Endodermal cell (in vitro differentiated cells): Measurements from ENCODE around the gene FIGLA. TPM values are rescaled to one million over a fixed set of nuclear protein-coding genes. Genes with fewer than 3 reads are reported as not detected.

ENCODE experiments used
- DNase-seq: peaks from one replicate; pipeline ENCODE4 v3.0.0-alpha.2; 2017
- H3K27ac ChIP-seq: 2 replicates; pipeline ENCODE4 v1.5.1; 2013; ENCODE audit warnings: mild to moderate bottlenecking, low read depth, low read length, moderate library complexity
- H3K27me3 ChIP-seq: 2 replicates; pipeline ENCODE4 v1.6.1; 2013; ENCODE audit warnings: mild to moderate bottlenecking, low read length, moderate library complexity; ENCODE audit not compliant: insufficient read depth, control insufficient read depth, poor library complexity, severe bottlenecking
- H3K36me3 ChIP-seq: 2 replicates; pipeline ENCODE4 v1.7.0; 2013; ENCODE audit warnings: mild to moderate bottlenecking, low read length, moderate library complexity; ENCODE audit not compliant: control insufficient read depth, insufficient read depth
- H3K4me1 ChIP-seq: one replicate; pipeline ENCODE4 v1.7.0; 2013; ENCODE audit warnings: low read length; ENCODE audit not compliant: control insufficient read depth, insufficient read depth
- H3K4me3 ChIP-seq: 2 replicates; pipeline ENCODE4 v1.5.1; 2013; ENCODE audit warnings: mild to moderate bottlenecking, low read length, moderate library complexity
- H3K9ac ChIP-seq: 2 replicates; pipeline ENCODE4 v1.6.1; 2013; ENCODE audit warnings: mild to moderate bottlenecking, low read length, moderate library complexity; ENCODE audit not compliant: poor library complexity, severe bottlenecking; ENCODE audit errors: extremely low read depth
- H3K9me3 ChIP-seq: 2 replicates; pipeline ENCODE4 v1.6.1; 2013; ENCODE audit warnings: mild to moderate bottlenecking, low read length, moderate library complexity; ENCODE audit not compliant: control insufficient read depth
- H3K27ac Mint-ChIP-seq: 2 replicates; pipeline ENCODE4 v1.8.0; 2020; ENCODE audit warnings: mixed read lengths
- H3K27me3 Mint-ChIP-seq: 2 replicates; pipeline ENCODE4 v1.8.0; 2021; ENCODE audit warnings: mild to moderate bottlenecking, mixed read lengths; ENCODE audit not compliant: insufficient read depth
- H3K36me3 Mint-ChIP-seq: 2 replicates; pipeline ENCODE4 v1.8.0; 2020; ENCODE audit warnings: low read depth, mixed read lengths
- H3K4me1 Mint-ChIP-seq: 2 replicates; pipeline ENCODE4 v1.8.0; 2020; ENCODE audit warnings: mixed read lengths
- H3K4me3 Mint-ChIP-seq: 2 replicates; pipeline ENCODE4 v1.8.0; 2020; ENCODE audit warnings: mild to moderate bottlenecking, moderate library complexity, mixed read lengths
- H3K9me3 Mint-ChIP-seq: 2 replicates; pipeline ENCODE4 v1.8.0; 2020; ENCODE audit warnings: mild to moderate bottlenecking, mixed read lengths
- WGBS, 2 experiments: methylation state at CpG; one replicate each; pipeline versions ENCODE4 v1.1.5 to v1.1.7; 2013; ENCODE audit warnings: missing lambda C conversion rate in 2 of 2, mixed read lengths in 1 of 2; ENCODE audit not compliant: insufficient coverage in 1 of 2, insufficient read length in 1 of 2; 5-methylcytosine and 5-hydroxymethylcytosine counted together
- total RNA-seq, 2 donors: library from RNA; stranded (reverse); fragmentation: NEBNext Ultra II Directional in 1 of 2; extraction: Animal tissue kit (Norgen Biotek cat#: 25700) in 1 of 2; gene quantifications; 2 replicates in 1 of 2; 3 replicates in 1 of 2; pipeline ENCODE4 v1.2.1, GENCODE V29; 2021
- TF ChIP-seq, protein P1 (sequence below): fragments of 200-600 bp; sonication (generic); conservative IDR thresholded peaks from 2 replicates; pipeline ENCODE4 v1.5.0; 2021; ENCODE audit warnings: antibody characterized with exemption, mild to moderate bottlenecking

Gene FIGLA
- total RNA-seq, 2 donors from 2014 or later = not detected

DNA sequence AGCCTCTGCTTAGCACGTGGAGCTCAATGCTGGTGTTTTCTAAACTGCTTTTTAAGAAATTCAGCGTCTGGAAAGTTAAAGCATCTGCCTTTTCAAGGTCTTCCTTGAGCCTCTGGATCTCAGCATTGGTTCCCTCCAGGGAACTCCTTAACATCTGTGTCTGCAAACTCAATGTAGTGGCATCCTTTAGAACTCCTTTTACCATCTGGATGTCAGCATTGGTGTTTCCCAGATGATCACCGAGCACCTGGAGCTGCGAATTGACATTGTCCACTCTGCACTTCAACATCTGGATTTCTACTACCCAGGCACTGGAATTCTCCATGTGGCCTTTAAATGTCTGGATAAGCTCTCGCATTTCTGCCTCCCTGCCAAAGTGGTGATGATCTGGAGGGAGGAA lies 26.3 kb upstream of the FIGLA start:
- H3K4me1 ChIP-seq = no peaks in the 10 kb centered on the region
- H3K36me3 ChIP-seq = no peaks in the 10 kb centered on the region
- Mint-ChIP-seq H3K27me3 (peaks cover 35% of the 10 kb centered on the region), H3K36me3 (no peaks in the 10 kb centered on the region), H3K27ac (no peak overlapping the region), H3K4me1 (no peaks in the 10 kb centered on the region), H3K9me3 (no peaks in the 10 kb centered on the region), H3K4me3 (no peak overlapping the region)
- H3K4me3 ChIP-seq = no peak overlapping the region
- TF ChIP-seq, protein P1, sequence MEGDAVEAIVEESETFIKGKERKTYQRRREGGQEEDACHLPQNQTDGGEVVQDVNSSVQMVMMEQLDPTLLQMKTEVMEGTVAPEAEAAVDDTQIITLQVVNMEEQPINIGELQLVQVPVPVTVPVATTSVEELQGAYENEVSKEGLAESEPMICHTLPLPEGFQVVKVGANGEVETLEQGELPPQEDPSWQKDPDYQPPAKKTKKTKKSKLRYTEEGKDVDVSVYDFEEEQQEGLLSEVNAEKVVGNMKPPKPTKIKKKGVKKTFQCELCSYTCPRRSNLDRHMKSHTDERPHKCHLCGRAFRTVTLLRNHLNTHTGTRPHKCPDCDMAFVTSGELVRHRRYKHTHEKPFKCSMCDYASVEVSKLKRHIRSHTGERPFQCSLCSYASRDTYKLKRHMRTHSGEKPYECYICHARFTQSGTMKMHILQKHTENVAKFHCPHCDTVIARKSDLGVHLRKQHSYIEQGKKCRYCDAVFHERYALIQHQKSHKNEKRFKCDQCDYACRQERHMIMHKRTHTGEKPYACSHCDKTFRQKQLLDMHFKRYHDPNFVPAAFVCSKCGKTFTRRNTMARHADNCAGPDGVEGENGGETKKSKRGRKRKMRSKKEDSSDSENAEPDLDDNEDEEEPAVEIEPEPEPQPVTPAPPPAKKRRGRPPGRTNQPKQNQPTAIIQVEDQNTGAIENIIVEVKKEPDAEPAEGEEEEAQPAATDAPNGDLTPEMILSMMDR = no peak
- H3K9ac ChIP-seq = no peak overlapping the region
- WGBS, 2 experiments = 89 to 94% methylated on average over 5 of the region's 5 CpGs
- no peak overlapping the region for H3K27ac ChIP-seq
- DNase-seq = no peak
- H3K27me3 ChIP-seq = no peaks in the 10 kb centered on the region
- H3K9me3 ChIP-seq = no peaks in the 10 kb centered on the region

DNA sequence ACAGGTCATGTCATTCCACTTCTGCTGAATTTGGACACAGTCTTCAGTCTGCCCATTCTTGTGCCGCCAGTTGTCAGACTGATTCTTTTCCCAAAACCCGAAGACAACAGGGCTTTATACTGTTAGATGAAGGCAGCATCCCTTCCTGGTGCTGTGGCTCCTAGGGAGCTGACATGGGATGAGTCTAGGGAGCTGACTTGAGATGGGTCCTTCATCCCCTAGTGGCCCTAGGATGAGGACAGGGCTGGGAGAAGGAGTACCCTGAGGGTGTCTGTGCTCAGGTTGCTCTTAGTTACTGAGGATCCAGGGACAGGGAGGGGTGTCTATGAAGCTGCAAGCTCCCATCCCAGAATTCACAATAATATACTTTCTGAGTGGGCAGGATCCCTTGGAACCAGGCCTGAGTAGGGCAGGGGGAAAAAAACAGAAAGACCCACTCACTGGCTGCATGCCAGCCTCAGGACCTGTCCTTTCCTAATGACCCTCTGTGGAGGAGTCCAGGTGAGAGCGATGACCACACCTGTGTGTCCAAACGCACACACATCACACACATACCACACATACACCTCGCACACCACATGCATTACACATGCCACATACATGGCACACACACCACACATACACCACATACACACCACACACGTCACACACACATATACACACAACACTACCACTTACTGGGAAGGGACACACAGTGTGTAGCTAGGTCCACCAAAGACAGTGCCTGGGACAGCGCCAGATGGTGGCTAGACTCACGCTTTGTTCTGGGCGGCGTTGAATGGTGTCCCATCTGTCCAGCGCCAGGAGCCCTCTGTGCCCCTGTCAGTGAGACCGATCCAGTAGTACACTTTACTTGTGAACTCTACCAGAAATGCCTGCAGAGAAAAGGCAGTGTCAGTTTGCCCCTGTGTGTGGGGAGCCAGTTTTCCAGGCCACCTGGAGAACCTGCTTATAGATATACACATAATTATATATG lies 18.8 kb upstream of the FIGLA start:
- Mint-ChIP-seq H3K27me3 (peaks cover 28% of the 10 kb centered on the region), H3K9me3 (no peaks in the 10 kb centered on the region), H3K4me1 (no peaks in the 10 kb centered on the region), H3K27ac (no peak overlapping the region), H3K36me3 (no peaks in the 10 kb centered on the region), H3K4me3 (no peak overlapping the region)
- 90 to 97% methylated on average over 8 to 12 of the region's 12 CpGs for WGBS, 2 experiments
- Histone ChIP-seq H3K9ac (no peak overlapping the region), H3K27me3 (no peaks in the 10 kb centered on the region), H3K4me3 (no peak overlapping the region), H3K36me3 (no peaks in the 10 kb centered on the region), H3K9me3 (no peaks in the 10 kb centered on the region), H3K27ac (no peak overlapping the region), H3K4me1 (no peaks in the 10 kb centered on the region)
- no peak for DNase-seq
- TF ChIP-seq, protein P1 = no peak

DNA sequence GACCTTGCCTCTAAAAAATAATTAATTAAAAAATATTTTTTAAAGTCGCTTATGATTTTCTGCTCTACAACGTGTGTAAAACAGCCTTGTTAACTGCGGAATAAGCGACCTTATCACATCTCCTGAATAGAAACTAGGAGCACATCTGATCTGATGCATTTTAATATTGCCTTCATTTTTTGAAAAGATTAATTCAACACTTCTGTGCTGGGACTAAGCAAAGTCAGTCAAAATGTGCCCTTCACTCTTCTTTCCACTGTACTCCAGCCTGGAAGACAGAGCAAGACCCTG lies 17.3 kb upstream of the FIGLA start:
- Mint-ChIP-seq H3K9me3 (no peaks in the 10 kb centered on the region), H3K27ac (no peak overlapping the region), H3K4me1 (no peaks in the 10 kb centered on the region)

More for the DNA sequence above, 17.3 kb upstream of the FIGLA start:
- Histone ChIP-seq H3K36me3 (no peaks in the 10 kb centered on the region), H3K27me3 (no peaks in the 10 kb centered on the region), H3K4me1 (no peaks in the 10 kb centered on the region), H3K4me3 (no peak overlapping the region), H3K9me3 (no peaks in the 10 kb centered on the region), H3K9ac (no peak overlapping the region), H3K27ac (no peak overlapping the region)
- WGBS, 2 experiments = 89 to 93% methylated on average over 4 of the region's 4 CpGs
- Mint-ChIP-seq H3K4me3 (no peak overlapping the region), H3K36me3 (no peaks in the 10 kb centered on the region), H3K27me3 (peaks cover 25% of the 10 kb centered on the region)
- TF ChIP-seq, protein P1 = no peak
- no peak for DNase-seq
